Ammon's horn (tissue), 1 donor: ENCODE results near the gene NMBR.
A peak's percentile ranks its signal among the peaks of the same experiment; 100 is the strongest.
"Not testable (repeated sequence)": the region's sequence is repeated elsewhere in the genome, so short reads cannot be mapped to it uniquely, and the experiment has no call there.

Experiments
- DNase-seq: peaks from one replicate; pipeline ENCODE4 v3.0.0-alpha.2; 2016; ENCODE audit warnings: low spot score

Gene NMBR

GRCh38 chr6:142154336-142154735 is 7.4 kb upstream of the NMBR start:
- DNase-seq: no peak

GRCh38 chr6:142153196-142153595 is 6.3 kb upstream of the NMBR start:
- DNase-seq: no peak

DNA sequence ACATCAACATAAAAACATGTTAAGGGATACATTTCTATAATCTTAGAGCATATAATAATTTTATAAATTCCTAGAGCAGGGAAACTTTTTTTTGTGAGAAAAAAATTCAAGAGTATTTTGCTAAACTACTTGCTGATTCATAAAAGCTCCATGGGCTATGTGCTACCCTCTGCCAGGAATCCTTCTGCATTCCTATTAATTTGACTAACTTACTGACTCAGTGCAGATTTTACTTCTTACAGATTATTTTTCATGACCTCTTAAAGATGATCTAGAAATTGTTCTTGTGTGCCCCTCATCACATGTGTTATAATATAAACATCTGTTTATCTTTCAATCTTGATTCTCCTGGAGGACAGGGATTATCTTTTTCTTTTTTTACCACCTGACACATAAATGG is 5.8 kb upstream of the NMBR start:
- DNase-seq: no peak

- not testable (repeated sequence) for DNase-seq
Observed at GRCh38 chr6:142141531-142141930, 5.4 kb downstream of the NMBR start.

GRCh38 chr6:142138876-142139275 is 8.0 kb downstream of the NMBR start:
- DNase-seq: no peak

DNA sequence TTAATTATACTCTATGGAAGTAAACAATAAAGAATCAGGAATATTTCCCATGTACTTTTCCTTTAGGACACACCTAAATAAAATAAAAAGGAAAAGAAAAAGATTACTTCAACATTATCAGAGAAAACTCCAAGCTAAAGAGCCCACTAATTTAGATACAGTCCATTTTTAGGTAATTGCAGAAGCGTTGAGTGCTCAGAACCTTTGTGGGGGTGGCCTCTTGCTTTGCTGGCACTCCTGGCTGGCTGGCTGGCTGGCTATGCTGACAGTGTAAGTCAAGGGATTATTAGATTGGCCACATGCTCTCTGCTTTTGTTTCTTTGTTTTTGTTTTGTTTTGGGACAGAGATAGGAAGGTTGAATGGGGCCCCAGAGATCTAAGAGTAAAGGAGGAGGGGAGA is 14.3 kb downstream of the NMBR start, which contains the start of gene GJE1:
Gene GJE1 (plus strand): TSS at position 301 of the 400 bp plus-strand sequence. CDS start 234 bp downstream, outside the sequence.
- no peak for DNase-seq

- no peak for DNase-seq
Observed at GRCh38 chr6:142130814-142131213, 16.1 kb downstream of the NMBR start.

- no peak for DNase-seq
Observed at GRCh38 chr6:142121342-142121741, 25.6 kb downstream of the NMBR start.

DNA sequence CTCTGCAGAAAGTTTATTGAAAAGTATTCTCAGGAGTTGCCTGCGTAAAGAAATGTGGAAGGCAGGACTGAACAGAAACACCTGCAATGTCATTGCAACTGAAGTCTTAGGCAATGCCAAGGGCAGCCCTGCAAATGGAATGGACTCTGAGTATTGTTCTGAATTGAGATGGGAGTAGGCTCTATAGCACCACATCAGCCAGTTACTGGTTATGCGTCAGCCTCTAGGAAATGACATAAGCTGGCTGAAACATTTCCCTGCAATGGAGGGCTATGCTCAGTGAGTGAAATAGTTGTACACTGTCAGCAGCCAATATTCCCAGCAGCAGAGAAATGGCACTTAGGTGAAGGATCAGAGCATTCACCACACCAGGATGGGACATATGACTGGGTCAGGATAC is 28.0 kb downstream of the NMBR start:
- DNase-seq: no peak

DNA sequence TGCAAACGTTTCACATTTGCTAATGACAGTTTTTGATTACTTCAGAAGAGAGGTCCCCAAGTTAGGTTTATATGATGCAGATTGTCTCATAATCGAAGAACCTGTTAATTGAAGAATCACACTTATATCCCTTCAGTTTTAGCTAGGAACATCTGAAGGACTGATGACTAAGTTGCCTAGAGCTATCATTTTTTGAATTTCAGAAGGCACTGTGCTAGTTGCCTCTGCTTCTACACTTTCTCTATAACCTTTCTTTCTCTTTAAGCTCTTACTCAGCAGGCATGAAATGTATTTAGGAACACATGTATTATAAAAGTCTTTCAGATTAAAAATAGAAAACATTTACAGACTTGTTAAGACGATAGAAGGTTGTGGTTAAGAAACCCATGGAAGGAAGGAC is 28.6 kb downstream of the NMBR start:
- DNase-seq: no peak

DNA sequence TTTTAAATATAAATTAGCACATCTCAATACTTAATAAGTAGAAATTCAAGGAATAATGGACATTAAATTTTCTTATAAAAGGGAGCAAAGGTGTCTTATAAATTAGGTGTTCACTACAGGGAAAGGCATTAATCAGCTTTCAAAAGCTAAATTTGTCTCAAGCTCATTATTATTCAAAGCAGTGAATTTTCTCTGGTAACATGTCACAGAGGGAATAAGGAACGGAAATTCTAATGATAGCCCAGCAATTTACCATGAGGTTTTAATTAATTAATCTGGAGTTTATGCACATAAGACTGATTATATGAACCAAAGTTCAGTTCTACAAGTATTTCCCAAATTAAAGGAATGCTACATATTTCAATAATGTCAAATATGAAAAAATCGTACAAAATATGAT is 29.6 kb downstream of the NMBR start:
- no peak for DNase-seq

DNA sequence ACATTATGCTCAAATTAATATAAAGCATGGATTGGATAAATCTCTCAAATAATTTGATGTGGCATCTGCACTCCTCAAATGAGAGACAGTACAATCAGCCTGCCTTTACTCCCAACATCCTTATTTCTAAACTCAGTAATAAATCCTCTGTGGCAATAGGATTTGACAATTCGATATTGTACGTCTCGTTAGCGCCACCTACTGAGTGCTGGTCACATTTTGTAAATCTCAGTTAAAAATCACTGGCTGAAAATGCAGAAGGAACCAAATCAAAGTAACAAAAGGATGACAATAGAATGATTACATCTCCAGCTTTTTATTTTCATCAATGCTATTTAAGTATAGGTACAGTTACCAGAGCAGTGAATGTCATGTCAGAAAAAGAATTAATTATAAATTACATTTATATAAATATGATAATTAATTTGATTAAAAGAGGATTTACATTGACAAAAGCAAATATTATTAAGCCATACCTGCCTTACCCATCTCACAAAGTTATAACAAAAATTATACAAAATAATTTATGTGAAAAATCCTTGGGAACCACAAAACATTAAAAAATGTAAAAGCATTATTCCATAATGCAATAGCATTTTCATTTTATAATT is 34.4 kb downstream of the NMBR start:
- peak; percentile 84 for DNase-seq

GRCh38 chr6:142110820-142111219 is 36.1 kb downstream of the NMBR start:
- DNase-seq: not testable (repeated sequence)

- DNase-seq: not testable (repeated sequence)
Observed at GRCh38 chr6:142104820-142105219, 42.1 kb downstream of the NMBR start.

DNA sequence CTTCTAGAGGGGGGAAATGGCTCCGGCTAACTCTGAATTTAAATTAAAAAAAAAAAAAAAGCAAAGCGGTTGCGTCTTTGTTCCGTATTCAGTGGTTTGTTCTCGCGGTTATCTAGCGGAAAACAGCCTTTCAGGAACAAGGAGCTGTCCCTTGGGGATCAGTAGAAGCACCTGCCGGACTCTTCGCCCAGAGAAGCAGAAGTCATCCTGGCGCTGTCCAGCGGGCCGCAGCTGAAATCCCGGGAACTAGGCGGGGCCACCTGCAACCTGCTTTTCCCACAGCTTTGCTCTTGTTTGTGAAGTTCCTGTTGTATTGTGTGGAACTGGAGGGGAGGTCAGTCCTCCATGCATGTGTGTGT is 58.1 kb downstream of the NMBR start:
- DNase-seq: no peak

DNA sequence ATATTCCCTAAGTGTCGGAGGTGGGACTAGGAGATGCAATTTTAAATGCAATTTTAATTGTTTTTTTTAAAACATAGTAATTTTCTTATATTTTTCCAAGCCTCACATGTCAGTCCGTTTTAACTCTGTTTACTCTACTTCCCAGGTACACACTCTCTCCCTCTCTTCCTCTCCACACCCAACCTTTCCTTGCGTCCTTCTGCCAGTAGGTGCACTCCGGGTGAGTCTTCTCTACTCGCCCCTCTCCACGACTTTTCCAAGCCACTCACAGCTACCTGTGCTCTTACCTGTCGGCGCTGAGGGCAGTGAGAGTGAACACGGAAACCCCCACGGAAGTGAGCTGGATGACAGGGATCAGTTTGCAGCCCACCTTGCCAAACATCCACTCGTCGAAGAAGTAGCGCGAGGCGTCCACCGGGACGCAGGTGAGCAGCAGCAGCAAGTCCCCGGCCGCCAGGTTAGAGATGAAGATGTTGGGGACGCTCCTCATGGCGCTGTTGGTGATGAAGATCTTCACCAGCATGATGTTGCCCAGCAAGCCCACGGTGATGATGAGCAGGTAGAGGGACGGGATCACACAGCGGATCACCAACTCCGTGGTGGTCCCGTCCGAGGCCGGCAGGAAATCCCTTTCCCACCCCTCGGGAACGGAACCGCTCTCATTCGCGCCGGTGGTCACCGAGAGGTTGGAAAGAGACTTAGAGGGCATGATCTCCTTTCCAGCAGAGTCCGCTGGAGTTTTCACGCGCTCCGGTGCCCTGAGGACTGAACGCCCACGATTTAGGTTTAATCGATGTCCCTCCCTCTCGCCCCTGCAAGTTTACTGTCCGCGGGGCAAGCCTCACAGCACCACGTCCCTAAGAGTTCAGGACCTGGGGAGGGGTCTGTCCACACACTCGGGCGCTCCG is 58.7 kb downstream of the NMBR start:
- no peak for DNase-seq

- DNase-seq: no peak
Observed at GRCh38 chr6:142079130-142079529, 67.8 kb downstream of the NMBR start.

DNA sequence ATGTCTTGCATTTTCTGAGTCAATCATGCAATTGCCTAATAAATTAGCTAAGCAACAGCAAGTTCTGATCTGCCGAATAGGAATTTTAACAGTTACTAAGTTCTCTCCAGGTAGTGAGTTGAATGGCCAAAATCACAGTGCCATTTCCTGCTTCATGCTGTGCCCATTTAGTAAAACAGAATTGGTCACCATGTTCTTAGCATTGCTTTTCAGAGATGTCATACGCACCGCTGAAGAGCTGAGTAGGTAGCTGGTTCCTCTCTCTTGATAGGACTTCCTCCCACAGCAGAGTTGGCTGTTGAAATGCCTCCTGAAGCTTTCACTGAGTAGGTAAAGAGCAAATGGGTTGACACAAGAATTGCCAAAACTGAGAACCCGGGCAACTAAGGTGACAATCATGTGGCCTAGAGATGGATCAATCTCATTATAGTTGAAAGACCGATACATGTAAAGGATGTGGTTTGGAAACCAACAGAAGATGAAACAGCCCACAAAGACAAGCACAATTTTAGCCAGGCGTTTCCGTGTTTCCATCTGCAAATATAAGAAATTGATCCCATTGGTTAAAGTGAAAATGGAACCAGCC is 71.3 kb downstream of the NMBR start:
- no peak for DNase-seq

GRCh38 chr6:142074516-142074915 is 72.4 kb downstream of the NMBR start:
- DNase-seq: no peak

DNA sequence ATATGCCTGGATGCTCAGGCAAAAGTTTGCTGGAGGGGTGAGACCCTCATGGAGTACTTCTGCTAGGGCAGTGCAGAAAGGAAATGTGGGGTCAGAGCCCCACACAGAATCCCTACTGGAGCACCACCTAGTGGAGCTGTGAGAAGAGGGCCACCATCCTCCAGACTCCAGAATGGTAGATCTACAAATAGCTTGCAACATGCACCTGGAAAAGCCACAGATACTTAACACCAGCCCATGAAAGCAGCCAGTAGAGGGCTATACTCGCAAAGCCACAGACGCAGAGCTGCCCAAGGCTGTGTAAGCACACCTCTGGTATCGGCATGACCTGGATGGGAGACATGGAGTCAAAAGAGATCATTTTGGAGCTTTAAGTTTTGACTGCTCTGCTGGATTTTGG is 74.9 kb downstream of the NMBR start:
- no peak for DNase-seq

GRCh38 chr6:142068416-142068815 is 78.5 kb downstream of the NMBR start:
- DNase-seq: no peak

GRCh38 chr6:142062861-142063260 is 84.1 kb downstream of the NMBR start:
- DNase-seq: not testable (repeated sequence)
